SKM-1 (cell line): Measurements from ENCODE around the gene LRRC4C.
"Not testable (repeated sequence)": the region's sequence is repeated elsewhere in the genome, so short reads cannot be mapped to it uniquely, and the experiment has no call there.

ENCODE experiments used
- DNase-seq: peaks from one replicate; lab custom pipeline; 2025; ENCODE audit not compliant: unreplicated experiment; lab: John Stamatoyannopoulos, UW

Gene LRRC4C

DNA sequence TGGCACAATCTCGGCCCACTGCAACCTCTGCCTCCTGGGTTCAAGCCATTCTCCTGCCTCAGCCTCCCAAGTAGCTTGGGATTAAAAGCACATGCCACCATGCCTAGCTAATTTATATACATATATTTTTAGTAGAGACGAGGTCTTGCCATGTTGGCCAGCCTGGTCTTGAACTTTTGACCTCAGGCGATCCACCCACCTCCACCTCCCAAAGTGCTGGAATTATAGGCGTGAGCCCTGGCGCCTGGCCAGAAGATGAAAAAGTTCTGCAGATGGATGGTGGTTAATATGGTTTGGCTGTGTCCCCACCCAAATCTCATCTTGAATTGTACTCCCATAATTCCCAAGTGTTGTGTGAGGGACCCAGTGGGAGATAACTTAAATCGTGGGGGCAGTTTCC is 937.4 kb downstream of the LRRC4C start:
- DNase-seq = not testable (repeated sequence)

DNA sequence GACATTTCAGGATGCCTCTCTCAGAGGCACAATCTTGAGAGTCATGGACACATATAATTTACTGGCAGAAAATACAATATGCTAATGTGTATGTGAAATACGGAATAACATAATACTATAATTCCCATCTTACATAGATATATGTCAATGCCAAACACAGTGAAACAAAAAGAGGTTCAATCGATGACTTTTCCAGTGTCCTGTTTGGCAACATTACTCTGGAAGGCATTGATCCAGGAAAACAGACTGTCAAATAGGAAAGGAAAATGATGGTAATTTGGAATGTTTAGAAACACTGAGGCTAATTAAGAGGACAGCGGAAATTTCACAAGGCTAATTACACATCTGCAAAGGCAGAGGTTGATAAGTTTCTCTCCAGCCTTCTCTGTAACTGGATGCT is 942.3 kb downstream of the LRRC4C start:
- no peak for DNase-seq

DNA sequence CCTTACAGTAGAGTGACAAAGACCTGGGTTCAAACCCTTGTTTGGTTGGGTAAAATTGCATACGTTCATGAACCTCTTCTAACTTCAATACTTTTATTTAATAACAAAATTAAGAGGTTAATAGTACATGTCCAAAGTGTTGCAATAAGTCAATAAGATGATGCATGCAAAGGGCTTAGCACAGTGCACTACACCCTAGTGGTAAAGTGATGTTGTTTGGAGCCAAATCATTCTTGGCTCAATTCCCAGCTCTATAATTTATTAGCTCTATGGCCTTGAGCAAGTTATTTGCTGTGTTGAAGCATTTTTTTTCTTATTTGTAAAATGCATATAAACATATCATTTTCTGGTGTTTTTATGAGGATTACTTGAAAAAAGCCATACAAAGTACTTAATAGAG is 945.3 kb downstream of the LRRC4C start:
- DNase-seq = no peak

DNA sequence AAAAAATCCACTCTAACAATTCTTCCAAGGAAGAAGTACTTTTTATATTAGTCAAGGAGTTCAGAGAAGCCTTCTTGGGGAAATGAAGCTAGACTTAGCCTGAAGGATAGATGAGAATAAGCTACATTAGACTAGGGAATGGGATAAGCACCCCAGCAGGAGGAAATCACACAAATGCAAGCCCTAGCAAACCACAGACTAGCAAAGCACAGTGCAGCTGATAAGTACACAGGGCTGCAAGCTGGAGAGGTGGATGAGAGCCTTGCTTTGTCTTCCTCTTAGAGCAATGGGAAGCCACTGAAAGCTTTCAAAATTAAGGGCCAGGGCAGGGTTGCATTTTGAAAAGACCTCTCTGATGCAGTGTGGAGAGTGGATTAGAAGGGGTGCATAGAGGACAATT is 946.2 kb downstream of the LRRC4C start:
- DNase-seq = no peak

DNA sequence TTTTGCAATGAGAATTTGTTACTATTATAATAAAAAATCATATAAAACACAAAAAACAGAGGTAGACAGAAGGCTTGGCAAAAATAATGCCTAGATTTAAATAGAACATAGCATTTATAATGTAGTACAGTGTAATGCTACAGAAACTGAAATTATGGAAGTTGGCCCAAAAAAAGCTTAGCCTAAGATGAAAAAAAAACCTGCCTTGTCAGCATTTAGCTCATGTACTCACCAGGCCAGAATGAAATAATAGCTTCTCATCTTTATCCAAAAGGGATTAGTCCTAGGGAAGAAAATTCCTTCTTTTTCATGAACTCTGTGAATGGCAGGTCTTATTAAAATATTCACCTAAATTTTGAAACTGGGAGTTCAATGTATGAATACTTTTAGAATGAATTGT is 951.1 kb downstream of the LRRC4C start:
- no peak for DNase-seq

DNA sequence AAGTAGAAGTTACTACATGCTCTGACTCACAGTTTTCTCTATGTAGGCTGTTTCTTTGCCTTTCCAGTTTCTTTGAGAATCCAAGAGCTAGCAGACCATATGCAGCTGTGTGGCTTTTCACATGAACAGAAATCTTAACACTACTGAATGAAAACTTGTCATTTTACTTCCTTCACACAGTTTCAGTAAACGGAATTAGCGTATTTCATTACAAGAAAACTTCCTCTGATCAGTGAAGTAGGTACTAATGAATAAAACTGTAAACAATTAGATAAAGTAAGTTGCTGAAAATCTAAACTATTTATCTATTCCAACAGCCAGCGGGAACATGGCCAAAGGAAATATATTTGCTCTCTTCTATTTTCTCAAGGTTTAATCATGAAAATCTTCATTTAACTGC is 953.2 kb downstream of the LRRC4C start:
- DNase-seq = no peak

DNA sequence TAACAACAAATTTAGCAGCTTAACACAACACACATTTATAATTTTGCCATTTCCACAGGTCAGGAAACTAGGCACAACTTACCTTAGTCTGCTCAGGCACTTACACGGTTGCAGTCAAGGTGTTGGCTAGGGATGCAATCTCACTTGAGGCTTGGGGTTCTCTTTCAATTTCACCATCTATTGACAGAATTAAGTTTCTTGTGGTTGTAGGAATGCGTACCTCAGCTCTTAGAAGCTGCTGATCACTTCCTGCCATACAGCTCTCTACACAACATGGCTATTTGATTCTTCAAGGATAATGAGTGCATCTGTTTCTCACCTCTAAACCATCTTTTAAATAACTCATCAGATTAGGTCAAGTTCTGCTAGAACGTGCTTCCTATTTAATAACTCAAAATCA is 968.1 kb downstream of the LRRC4C start:
- no peak for DNase-seq

DNA sequence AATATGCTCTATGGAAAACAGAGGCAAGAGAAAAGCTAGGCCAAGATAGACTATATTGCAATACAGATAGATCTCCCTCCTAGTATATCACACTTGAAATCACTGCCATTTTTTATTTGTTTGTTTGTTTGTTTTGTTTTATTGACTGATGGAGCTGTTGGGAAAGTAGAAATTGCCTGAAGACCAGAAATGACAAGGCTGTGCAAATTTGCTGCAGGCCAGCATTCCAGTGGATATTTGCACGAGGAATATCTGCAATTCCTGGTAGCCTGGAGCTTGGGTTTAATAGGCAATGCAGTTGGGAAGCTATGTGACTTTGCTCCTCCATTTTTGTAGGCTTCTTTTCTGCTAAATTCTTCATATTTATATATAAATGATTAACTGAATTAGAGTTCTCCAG is 991.7 kb downstream of the LRRC4C start:
- DNase-seq = no peak

DNA sequence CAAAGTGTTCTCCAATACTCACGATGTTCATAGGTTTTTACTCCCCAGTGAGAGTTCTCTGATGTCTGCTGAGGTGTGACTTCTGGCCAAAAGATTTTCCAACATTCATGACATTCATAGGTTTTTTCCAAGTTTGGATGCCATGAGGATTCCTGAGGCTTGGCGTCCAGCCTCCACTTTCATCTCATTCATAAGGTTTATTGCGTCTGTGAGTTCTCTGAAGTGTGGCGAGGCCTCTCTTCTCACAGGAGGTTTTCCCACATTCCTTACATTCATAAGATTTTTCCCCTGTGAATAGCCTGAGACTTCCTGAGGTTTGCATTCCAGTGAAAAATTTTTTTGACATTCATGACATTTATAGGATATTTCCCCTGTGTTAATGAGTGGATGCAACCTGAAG is 1014.1 kb downstream of the LRRC4C start:
- DNase-seq = no peak

DNA sequence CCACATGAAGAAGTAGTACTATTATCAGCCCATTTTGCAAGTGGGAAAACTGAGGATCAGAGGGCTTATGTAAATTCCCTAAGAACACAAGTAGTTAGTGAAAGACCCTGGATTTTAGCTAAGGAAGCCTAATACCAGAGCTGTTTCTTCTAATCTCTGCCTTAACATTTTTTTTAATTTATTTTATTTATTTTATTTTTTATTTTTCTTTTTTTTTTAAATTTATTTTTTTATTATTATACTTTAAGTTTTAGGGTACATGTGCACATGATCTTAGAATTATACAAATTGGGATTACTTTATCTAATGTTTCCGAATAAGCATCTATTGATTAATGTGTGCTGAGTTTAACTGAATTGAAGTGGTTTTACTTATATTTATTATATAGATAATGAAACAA is 1015.3 kb downstream of the LRRC4C start:
- DNase-seq = no peak

DNA sequence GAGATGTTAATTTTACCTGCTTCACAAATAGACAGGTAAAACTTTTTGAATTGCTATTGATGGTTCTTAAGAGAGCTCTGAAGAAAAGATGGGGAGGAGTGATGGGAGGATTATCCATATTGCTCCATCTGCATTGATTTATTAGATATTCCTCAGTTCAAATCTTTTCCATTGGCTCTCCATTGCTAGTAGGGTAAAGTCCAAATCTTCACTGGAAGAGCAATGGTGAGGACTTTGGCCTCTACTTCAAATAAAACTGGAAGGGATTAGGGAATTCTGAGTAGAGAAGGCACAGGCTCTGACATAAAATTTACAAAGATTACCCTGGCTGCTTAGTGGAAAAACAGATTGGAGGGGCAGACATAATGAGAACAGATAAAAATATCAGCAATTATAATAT is 1024.1 kb downstream of the LRRC4C start:
- no peak for DNase-seq

DNA sequence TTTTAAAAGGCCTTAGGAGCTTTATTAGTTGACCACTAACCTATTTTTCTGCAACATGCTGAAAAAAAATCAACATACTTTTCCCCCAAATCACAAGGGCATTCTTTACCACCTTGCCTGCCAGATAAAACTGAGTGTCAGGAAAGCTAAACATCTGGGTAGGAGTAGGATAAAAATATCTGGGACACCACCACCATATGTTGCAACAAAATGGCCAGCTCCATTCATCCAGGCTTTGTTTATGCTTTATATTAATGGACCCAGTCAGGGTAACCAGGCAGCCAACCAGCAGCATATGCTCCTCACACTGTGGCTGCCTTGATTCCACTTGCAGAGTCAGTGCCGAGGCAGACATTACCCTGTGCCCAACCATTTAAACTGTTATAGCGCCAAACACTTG is 1024.5 kb downstream of the LRRC4C start:
- no peak for DNase-seq

DNA sequence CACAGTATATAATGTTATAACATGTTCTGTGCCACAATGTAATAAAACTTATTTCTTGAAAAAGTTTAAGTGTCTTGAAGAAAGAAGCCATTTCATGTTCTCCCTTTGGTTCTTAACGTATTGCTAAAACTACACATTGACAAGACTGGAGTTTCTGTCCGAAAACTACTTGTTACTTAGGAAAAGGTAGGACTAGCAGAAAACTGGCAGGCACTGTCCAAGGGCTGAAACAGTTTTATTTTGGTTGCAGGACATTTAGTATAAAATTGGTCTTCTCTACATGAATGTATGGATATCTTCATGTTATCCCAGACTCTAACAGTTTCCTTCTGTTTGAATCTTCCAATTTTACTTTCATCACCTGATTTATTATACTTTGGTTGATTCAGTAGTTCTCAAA is 1027.1 kb downstream of the LRRC4C start:
- no peak for DNase-seq

DNA sequence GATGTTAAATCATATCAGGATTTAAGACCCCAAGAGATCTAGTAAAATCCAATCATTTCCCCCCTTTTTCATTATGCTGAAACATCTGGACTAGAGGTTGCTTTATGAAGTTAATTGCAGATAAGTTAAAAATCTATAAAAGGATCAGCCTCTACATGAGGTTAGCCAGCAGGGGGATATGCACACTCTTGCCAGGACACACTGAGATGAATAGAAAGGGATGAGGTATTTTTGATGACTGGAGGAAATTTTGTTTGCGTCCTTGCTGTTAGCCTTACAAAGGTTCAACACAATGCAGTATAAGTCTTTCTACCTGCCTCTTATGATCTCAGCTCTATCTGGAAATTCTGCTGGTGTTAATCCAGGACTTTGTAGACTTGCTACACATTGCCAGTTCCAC is 1034.3 kb downstream of the LRRC4C start:
- DNase-seq = no peak

DNA sequence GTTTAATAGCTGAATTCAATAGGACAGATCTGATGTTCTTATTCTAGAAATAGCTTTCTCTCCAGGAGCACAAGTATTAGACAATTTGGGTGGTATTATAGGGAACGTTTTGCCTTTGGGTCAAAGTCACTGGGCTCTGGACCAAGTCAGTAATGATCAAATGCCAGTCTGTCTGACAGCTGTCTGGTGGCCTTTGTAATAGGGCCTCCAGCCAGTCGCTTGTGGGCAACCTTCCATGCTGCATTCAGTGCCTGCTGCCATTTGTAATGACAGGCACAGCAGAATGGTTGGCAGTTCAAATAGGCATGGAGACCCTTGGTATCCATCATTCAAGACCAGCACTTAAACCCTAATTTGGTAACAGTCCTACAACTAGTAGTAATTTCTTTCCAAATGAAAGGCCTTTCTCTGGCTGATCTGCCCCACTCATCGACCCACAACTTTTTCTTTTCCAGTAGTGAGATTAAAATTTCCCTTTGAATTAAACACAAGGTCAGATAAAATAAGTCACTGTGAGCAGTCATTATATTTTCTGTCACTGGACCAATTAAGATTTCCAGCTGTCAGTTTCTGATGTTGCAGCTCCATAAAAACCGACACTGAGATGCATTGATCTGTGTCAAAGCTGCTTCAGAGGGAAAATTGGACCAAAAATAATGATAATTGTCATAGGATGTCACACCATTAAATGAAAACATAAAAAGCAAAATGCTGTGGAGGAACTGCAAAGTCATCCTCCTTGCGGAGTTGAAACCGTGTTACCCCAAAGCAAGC is 1038.1 kb downstream of the LRRC4C start:
- DNase-seq = no peak

DNA sequence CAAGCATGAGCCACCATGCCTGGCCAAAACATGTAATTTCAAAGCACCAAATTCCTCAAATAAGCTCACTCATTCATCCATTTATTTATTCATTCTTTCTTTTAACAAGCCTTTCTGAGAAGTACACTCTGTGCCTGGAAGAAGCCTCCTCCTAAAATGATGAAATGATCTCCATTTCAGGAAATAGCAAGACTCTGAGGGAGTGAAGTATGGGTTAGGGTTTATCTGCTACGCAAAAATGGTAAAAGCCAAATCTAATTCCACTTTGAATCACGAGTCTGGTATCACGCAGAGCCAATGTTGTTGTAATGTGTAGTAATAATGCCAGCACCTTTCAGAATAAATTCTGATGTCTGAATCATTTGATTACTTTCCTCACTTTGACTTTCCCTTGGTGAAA is 1041.8 kb downstream of the LRRC4C start:
- no peak for DNase-seq

DNA sequence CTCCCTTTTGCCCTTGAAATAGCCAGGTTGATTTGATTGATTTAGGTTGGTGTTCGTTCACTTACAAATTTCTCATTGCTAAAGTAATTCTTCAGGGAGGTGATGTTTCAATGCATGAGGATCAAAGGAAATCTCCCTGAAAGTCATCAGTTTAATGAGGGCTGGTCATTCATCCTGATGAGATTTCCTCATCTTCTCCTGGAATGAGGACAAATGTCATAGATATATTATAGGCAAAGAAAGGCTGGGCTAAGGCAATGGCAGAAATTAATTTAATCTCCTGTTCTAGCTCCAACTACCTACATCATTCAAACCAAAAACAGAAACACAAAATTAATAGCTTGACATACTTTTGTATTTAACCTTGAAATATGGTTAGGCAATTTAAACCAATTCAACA is 1052.1 kb downstream of the LRRC4C start:
- DNase-seq = no peak

DNA sequence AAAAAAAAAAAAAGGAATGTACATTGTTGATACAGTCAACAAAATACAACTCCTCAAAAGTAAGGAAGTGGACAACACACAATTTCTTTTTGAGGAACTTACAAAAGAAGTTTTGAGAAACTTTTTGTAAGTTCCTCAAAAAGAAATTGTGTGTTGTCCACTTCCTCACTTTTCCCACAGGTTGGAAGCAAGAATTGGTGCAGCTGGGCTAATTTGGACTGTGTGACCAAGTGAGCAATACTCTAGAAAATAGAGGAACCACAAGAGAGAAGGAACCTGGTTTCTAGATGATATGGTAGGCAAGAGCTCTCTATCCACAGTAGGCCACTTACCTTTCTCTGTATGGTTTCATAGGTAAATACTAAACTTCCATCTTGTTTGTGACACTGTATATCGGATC is 1053.8 kb downstream of the LRRC4C start:
- peak; percentile 93 for DNase-seq

DNA sequence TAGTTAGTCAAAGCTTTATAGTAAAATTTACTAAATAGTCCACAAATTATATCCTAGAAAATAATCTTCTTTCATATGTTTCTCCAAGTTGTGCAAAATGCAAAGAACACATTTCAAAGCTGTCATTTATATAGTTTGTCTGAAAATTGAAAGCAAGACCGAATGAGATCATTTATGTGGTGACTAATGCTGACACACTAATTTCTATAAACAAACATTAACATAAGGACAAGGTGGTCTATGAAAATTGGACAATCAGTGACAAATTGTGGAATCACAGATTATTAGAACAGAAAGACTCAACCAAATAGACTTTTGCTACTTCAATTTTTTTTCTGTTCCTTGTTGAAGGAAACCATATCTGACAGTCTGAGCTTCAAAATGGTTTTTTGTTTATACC is 1056.1 kb downstream of the LRRC4C start:
- DNase-seq = no peak

DNA sequence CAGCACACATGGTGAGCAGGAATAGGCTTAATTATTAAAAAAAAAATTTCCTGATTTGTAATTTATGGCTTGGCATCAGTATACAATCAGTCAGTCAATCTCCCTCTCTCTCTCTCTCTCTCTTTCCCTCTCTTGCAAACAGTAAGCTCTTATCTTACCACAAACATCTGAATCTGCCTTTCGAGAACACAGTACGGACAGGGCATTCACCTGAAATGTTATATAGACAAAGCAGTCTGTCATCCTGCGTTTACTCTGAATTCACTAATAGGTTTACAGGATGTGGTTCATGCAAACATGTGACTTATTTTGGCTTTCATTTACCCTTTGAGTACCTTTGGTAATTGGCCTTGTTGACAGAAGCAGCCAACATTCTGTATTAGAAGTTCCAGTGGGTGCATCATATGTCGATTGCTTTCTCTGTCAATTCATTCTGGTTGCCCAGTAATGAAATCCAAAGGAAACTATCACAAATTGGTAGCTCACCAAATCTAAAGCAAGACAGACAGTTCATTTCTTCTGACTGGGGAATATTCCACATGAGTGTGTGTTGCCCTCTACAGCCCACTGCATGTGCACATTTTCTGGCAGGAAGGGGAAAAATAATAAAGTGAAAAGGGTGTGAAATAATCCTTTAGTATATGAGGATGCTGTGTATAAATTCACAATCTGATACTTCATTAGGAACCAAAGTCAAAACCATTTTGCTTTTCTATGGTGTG is 1058.2 kb downstream of the LRRC4C start:
- DNase-seq = no peak

DNA sequence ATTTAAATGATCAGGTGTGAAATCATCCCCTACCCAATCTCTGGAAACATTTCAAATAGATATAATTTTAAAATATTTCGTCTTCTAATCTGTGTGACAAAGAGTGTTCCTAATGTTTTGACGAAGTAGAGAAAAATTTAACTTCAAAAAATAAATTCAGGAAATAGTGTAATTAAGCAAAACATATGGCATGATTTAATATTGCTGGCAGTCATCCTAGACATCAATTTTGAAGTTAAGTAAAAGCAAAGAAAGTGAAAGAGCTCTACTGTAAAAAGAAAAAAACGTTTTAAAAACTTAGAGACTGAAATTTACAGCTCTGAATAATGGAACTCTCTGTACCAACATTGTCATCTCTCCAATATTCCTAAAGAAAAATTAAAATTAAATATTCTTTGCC is 1062.3 kb downstream of the LRRC4C start:
- no peak for DNase-seq

DNA sequence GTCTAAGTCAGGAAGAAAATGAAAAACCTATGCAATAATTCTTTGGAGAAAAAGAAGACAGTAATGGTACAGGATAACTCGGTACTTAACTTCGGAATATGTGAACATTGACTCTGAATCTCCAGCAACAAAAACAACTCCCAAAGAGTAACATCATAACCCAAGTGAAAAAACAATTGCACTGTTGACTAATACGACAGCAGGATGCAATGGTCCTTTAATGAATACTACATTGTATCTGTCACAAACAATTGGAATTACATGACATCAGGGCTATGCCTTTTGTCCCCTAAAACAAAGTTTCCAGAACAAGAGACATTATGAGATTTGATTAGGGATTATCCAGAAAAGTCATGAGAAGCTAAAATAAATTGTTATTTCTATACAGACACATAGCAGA is 1065.9 kb downstream of the LRRC4C start:
- no peak for DNase-seq

DNA sequence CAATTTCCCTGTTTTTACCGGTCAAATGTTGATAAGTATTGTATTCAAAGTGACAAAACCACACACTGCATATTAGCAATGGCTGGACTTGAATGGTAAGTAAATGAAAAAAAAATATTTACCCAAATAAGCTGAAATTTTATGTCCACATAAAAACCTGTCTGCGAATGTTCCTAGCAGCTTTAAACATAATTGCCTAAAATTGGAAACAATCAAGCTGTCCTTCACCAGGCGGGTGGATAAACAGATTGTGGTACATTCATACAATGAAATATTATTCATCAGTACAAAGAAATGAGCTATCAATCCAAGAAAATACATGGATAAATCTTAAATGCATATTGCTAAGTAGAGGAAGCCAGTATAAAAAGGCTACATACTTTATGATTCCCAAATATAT is 1067.8 kb downstream of the LRRC4C start:
- DNase-seq = no peak
